OCI-M2 (cell line): Measurements from ENCODE around the gene TMEM126B.
"Not testable (repeated sequence)": the region's sequence is repeated elsewhere in the genome, so short reads cannot be mapped to it uniquely, and the experiment has no call there.

Experiments used
- DNase-seq: peaks from one replicate; lab custom pipeline; 2025; ENCODE audit not compliant: unreplicated experiment; lab: John Stamatoyannopoulos, UW

The TMEM126B gene

GRCh38 chr11:85647604-85648299 is 19.4 kb downstream of the TMEM126B start, which contains the start of gene TMEM126A:
Gene TMEM126A, plus strand, starts transcription at chr11:85647967. Its CDS starts 2,289 bp downstream, at chr11:85650256.
- no peak for DNase-seq

DNA sequence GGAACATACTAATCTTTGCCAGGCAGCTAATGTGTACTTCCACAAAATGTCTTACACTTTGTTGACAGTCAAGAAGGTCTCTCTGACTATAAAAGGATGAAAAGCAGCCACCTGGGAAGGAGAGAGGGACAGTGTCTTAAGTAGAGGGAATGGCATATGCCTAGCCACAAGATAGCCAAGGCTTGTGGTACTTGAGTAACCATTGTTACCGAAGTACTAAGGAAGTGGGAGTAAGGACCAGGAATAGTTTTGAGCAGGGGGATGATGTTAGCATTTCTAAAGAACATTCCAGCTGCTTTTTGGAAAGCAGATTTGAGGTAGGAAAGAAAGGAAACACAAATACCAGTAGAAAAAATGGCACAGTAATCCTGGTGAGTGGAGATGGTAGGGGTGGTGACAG is 22.7 kb downstream of the TMEM126B start:
- no peak for DNase-seq

- DNase-seq = no peak
Observed at GRCh38 chr11:85652786-85653447, 24.5 kb downstream of the TMEM126B start.

DNA sequence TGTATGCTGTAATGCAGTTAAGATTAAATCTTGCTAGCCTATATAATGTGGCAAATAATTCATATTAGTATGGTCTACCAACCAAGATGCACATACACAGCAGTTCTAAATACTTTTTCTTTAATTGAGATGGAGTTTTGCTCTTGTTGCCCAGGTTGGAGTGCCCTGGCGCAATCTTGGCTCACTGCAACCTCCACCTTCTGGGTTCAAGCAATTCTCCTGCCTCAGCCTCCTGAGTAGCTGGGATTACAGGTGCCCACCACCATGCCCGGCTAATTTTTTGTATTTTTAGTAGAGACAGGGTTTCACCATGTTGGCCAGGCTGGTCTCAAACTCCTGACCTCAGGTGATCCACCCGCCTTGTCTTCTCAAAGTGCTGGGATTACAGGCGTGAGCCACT is 25.9 kb downstream of the TMEM126B start:
- DNase-seq = not testable (repeated sequence)

- no peak for DNase-seq
Observed at GRCh38 chr11:85656777-85657176, 28.4 kb downstream of the TMEM126B start.

DNA sequence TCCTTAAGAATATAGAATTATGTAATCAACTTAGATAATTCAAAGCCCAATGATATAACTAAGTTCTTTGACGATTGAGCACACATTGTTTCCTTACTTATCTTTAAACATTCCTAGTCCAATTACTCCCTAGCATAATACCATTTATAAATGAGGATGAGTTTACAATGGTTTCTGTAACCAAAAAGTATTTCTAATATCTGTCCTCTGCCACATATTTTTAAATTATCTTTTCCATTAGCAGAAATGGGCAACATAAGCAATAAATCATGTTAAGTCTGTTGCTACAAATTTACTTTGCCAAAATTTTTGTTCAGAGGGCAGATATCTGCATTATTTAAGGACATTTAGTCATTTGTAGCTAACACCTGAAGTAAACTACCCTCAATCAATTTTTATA is 29.8 kb downstream of the TMEM126B start:
- no peak for DNase-seq

DNA sequence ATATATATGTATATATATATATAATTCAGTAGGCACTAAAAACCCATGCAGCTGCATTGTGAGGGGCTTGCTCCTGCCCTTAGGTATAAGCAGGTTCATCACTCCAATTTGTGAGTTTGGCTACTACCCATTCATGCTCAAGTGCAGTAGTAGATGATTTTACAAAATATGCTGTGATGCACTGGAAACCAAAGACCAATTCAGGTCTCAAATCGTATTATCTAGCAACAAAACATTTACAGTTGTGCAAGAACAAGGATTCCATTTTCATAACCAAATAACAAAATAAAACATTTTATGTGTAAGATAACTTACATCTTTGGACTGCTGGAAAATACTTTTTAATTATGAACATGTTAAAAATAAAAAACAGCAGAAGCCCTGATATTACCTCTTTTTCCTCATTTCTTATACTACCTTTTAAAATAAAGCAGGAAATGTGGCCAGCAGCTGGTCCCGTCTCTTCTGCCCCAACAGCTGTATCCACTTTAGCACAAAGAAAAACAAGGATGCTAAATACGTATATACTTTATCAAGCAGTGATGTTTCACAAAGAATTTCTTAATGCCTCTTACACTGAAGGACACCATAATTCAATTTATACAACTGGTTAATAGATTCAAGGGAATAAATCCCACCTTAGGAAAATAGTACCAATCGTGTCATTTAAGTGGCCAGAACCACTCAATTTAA is 33.7 kb downstream of the TMEM126B start:
- no peak for DNase-seq

GRCh38 chr11:85663080-85663752 is 34.8 kb downstream of the TMEM126B start:
- DNase-seq = no peak

GRCh38 chr11:85663753-85664614 is 35.6 kb downstream of the TMEM126B start:
- DNase-seq = no peak

DNA sequence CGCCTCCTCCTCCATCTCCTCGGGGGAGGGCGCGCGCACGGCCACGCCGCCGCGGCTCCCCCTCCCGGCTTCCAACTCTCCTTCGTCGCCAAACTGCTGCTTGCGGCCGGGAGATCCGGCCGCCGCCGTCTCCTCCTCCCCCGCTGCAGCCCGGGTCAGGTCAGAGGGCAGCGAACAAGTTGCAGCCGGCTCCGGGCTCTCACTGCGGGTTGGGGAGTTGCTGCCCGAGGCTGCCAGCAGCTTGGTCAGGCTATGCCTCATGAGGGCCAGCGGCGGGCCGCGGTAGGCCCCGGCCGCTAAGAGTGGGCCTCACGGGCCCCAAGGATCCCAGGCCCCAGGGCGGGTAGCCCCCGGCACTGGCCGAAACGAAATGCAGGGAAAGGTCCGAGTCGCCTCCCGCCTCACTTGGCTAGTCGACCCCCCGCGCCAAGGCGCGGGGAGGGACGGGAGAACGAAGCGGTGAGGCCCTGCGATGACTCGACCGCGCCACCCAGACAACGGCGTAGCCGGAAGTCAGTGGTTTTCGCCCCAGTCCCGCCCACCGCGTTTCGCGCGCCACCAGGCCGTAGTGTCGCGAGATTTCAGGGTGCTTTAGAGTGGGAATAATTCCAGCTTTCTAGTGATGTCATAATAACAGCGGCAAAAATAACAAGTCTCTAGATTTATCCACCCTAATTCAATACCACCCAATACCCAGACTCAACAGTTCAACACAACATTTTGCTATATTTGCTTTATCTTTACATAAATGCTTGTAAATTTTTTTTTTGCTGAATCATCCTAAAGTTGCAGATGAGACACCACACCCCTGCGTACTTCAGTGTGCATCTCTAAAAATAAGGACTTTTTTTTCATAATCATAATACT is 36.5 kb downstream of the TMEM126B start, which contains the start of gene CREBZF:
Gene CREBZF (minus strand): TSS at position 515 of the 867 bp plus-strand sequence. CDS start 254 bp downstream, at position 261.
- peak; percentile 71 for DNase-seq

- DNase-seq = no peak
Observed at GRCh38 chr11:85665733-85666132, 37.3 kb downstream of the TMEM126B start.

GRCh38 chr11:85666687-85667086 is 38.3 kb downstream of the TMEM126B start:
- DNase-seq = no peak

- no peak for DNase-seq
Observed at GRCh38 chr11:85668157-85668556, 39.8 kb downstream of the TMEM126B start.

- DNase-seq = not testable (repeated sequence)
Observed at GRCh38 chr11:85670949-85671663, 42.7 kb downstream of the TMEM126B start.

GRCh38 chr11:85672105-85672902 is 43.9 kb downstream of the TMEM126B start:
- no peak for DNase-seq

GRCh38 chr11:85673393-85673792 is 45.0 kb downstream of the TMEM126B start:
- no peak for DNase-seq

DNA sequence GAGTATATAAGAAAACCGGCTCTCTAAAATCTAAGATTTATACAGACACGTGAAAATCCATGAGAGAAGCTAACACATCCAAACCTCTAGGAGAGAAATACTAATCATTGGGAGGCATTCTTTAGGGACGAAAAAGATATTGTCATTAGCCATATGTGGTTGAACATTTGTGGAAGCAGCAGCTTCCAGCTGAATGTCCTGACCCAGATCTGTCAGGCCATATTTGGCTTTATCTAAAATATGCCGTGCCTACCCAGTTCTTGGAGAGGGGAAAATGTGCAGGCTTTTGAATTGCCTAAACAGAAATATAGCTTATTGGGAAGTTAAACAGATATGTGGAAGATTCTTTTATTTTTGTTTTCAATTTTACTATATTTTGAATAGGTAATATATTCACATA is 51.2 kb downstream of the TMEM126B start:
- no peak for DNase-seq

DNA sequence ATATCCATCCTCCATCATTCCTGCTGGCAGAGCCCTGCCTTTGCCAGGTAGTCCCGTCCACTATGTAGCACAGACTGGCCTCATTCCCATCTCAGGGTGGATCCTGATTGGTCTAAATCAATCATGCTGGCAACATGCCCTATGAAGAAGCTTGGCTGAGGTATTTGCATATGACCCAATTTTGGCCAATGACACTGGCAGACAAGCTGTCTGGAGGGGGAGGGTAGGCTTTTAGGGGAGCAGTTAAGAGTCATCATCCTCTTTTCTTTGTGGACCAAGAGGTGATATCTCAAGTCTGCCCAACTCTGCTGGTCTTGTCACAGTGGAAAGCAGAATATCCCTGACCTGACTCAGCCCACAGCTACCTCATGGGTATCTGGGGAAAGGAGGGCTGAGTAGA is 52.5 kb downstream of the TMEM126B start:
- no peak for DNase-seq
